CD4-positive, alpha-beta T cell treated with Interleukin-15 for 4 hours (primary cell): ENCODE measurements around the gene CRISP2.

Experiments
- DNase-seq: peaks from one replicate; pipeline ENCODE4 v3.0.0-alpha.2; 2020; ENCODE audit warnings: low spot score

Gene CRISP2

DNA sequence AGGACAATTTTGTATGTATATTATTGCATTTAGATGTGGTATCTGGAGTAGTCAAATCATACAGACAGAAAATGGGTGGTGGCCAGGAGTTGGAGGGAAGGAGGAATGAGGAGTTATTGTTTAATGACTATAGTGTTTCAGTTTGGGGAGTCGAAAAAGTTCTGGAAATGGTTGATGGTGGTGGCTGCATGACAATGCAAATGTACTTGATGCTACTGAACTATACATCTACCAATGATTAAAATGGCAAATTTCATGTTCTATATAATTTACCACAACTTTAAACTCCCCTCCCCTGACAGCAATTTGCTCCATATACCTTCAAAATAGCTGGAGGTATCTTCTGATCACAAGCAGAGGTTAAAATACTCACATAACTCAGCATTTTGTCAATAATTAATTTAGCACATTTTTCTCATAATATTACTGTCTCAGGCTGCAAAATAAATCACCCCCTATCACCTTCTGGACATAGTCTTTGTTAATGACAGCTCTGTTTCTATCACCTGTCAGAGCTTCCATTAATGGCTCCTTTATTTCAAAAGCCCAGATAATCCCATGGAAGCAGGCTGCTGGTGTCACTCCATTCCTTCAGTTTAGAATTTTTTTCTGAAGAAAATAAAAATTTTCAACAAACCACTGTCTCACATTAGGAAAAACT lies 51.0 kb downstream of the CRISP2 start:
- DNase-seq = no peak

DNA sequence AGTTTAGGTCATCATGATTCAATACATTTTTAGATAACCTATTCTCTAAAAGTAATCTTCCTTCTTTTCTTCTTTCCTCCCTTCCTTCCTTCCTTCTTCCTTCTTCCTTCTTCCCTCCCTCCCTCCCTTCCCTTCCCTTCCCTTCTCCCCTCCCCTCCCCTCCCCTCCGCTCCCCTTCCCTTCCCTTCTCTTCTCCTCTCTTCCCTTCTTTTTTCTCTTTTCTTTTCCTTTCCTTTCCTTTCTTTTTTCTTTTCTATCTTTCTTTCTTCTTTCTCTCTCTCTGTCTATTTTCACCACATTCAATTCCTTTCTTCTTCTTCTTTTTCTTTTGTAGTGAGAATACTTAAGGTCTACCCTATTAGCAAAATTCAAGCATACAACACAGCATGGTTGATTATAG lies 59.4 kb downstream of the CRISP2 start:
- no peak for DNase-seq

DNA sequence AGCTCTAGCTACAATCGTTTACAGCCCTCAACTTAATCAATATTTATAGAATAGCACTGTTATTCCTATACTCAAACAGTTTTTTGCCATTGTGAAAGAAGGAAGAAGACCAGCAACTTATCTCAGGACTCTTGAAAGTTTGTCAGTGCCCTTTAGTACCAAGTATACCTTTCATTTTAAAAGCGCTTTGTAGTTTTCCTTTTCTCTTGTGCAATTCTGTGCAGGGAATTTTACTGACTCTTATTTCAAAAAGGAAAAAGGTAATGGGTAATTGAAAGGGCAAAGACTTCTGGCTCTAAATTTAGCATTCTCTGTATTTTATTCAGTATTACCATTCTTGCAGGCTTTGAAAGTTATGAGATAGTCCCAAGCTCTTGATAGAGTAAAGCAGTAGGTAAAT lies 59.9 kb downstream of the CRISP2 start:
- no peak for DNase-seq

DNA sequence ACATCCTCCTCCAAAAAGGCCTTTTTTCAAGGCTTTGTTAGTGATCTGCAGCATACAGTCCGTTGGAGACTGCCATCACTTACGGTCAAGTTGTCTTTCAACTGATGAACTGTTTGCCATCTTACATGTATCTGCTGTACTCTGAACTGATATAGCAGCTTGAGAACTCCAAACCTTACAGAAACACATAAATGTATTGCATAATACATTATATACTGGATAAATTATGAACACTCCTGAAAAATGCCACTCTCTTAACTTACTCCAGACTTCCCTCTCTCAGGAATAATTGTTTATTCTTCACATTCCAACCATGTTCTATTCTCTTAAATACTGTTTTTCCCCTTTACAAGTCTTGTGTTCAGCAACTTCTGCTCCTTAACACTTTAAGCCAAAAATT lies 62.1 kb downstream of the CRISP2 start:
- DNase-seq = no peak

DNA sequence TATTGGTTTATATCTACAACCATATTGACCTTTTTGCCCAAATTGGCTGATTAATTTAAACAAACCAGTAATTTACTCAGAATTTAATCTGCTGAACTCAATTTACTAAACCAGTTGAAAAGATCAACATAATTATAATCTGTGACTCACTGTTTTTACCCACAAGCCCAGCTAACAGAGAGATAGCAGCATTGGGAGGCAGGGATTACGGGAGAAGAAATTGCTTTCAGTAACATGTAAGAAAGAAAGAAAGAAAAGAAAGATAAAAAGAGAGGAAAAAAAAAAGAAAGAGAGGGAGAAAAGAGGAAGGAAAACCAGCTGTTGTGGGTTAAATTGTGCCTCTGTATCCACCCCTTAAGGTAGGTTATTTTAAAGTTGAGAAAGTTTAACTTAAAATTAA lies 63.4 kb downstream of the CRISP2 start:
- DNase-seq = no peak

DNA sequence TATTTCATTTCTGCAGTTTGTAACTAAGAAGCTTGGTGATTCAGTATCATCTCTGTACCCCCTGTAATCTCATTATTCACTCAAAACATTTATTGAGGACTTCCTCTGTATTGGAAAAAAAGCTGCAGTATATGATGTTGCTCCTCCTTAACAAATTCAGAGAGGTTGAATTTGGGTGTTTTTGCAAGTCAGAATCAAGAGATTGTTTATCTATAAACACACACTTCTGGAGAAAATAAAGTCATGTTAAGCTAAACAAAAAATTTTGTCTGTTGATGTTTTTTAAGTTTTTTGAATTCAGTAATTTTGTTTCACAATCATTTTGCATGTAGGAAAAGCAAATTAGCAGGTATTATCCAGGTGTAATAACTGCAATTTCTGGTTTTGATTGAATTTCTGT lies 65.3 kb downstream of the CRISP2 start:
- no peak for DNase-seq

DNA sequence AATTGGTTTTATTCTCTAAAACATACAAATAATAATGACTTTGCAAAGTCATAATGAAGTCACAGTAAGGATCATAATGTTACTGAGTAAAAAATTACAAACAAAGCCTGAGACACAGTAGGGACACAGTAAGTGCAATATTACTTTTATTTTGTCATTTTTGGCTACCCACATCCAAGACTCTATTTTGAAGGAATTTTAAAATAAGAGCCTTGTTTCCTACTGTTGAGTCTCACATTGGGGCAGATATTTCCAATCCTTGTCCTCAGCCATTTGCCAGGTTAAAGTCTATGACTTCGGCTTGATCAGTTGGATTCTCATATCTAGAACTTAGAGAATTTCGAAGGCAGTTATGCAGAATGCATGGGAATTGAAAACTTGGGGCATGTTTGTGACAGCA lies 65.9 kb downstream of the CRISP2 start:
- no peak for DNase-seq

DNA sequence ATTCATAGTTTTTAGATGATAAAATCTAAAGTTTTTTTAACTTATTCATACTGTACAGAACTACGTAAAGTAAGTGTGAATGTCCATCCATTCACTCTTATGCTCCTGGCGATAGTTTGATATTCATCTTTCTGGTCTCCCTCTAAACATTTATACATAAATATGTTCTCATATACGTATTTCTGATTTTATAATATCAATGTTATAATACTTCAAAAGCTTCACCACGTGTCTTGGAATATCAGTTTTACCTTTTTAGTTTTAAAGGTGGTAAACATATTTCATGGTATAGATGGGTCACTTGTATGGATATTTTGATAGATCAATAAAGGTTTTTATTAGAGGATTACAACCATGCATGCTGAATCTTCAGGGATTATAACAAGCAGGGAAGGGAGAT lies 66.4 kb downstream of the CRISP2 start:
- DNase-seq = no peak

DNA sequence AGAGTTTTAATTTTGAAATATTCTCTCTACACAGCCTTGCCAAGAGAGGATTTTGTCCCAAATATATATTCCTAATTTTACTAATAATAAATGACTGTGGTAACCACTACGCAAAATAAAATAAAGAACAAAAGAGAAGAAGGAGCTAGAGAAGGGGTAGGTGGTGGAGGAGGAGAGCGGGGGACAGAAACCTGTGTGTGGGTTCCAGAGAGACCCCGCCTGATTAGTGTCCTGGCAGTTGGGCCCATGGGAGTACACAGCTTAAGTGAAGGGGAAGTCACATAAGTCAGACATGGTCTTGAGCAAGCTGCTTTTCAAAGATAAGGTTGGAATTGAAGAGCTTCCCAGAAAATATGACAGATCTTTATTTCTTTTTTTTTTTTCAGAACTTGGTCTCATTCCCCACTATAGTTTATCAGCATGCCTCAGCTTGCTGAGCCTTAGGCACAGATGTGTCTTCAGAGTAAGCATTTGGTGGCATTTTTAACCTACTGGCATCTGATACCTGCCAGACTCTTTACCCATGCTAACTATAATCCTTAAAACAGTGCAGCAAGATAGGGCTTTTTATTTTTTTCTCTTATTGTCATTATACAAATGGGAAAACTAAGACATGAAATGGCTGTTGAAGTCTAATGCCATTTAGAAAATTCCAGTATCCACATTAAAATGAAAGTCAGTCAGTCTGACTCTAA lies 67.1 kb downstream of the CRISP2 start:
- DNase-seq = no peak

DNA sequence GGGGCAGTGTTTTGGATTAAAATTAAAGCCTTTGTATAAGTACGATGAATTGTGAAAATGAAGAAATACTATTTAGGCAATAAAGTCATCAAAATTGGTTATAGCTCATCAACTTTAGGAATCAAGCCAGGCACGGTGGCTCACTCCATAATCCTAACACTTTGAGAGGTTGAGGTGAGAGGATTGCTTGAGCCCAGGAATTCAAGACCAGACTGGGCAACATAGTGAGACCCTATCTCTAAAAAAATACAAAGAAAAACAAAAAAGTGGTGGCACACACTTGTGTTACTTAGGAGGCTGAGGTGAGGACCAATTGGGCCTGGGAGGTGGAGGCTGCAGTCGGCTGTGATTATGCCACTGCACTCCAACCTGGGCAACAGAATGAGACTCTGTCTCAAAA lies 68.2 kb downstream of the CRISP2 start:
- DNase-seq = no peak
